Transverse colon (tissue), 4 donors: ENCODE results near the gene RCBTB1. TPM values are rescaled to one million over a fixed set of nuclear protein-coding genes. Genes with fewer than 3 reads are reported as not detected.
"Not testable (repeated sequence)": the region's sequence is repeated elsewhere in the genome, so short reads cannot be mapped to it uniquely, and the experiment has no call there.

Source experiments
- DNase-seq: peaks from one replicate; pipeline ENCODE4 v3.0.0-alpha.2; 2019
- H3K27ac ChIP-seq, 4 donors: fragments of 200-600 bp; sonication (generic); 2 replicates each; pipeline ENCODE4 v1.5.1; 2016 to 2018; ENCODE audit warnings: inconsistent platforms in 4 of 4
- H3K27me3 ChIP-seq: fragments of 200-600 bp; sonication (generic); 2 replicates; pipeline ENCODE4 v1.5.1; 2017; ENCODE audit warnings: inconsistent platforms
- H3K36me3 ChIP-seq, 4 donors: fragments of 200-600 bp; sonication (generic); 2 replicates each; pipeline ENCODE4 v1.5.1; 2017 to 2019; ENCODE audit warnings: inconsistent platforms in 4 of 4
- H3K4me1 ChIP-seq, 4 donors: fragments of 200-600 bp; sonication (generic); 2 replicates each; pipeline ENCODE4 v1.5.1; 2017 to 2020; ENCODE audit warnings: inconsistent platforms in 4 of 4
- H3K4me3 ChIP-seq, 4 donors: fragments of 200-600 bp; sonication (generic); 1 replicate in 1 of 4; 2 replicates in 3 of 4; pipeline versions ENCODE4 v1.5.1 to v1.6.1; 2017 to 2019; ENCODE audit warnings: inconsistent platforms in 4 of 4
- H3K9me3 ChIP-seq, 2 donors: fragments of 200-600 bp; sonication (generic); 2 replicates each; pipeline ENCODE4 v1.5.1; 2017 to 2019; ENCODE audit warnings: inconsistent platforms in 2 of 2
- EP300 ChIP-seq: sonication (generic); formaldehyde crosslinking; IDR thresholded peaks from one replicate; pipeline ENCODE4 v1.6.1; 2017; ENCODE audit warnings: antibody characterized with exemption, low read depth
- POLR2A ChIP-seq: fragments of 450-650 bp; IDR thresholded peaks from one replicate; pipeline ENCODE4 v1.6.1; 2016; ENCODE audit warnings: antibody characterized with exemption, mild to moderate bottlenecking, moderate library complexity
- POLR2AphosphoS5 ChIP-seq, 3 donors: sonication (generic); formaldehyde crosslinking; IDR thresholded peaks; one replicate each; pipeline ENCODE4 v1.6.1; 2016; ENCODE audit warnings: antibody characterized with exemption in 3 of 3
- WGBS, 2 donors: methylation state at CpG; one replicate each; pipeline ENCODE4 v1.1.5; 2018; ENCODE audit warnings: low coverage in 1 of 2; 5-methylcytosine and 5-hydroxymethylcytosine counted together
- in situ Hi-C, 4 donors: fragments of 200-750 bp; cut with MboI; loops; one replicate each; pipeline versions ENCODE4 v1.15.0 to v1.15.1; 2017; ENCODE audit warnings: low sequenced_read_pairs in 3 of 4, low pct_ligation_motif_present in 1 of 4, low pct_unique_long_range_greater_than_20kb in 1 of 4
- intact Hi-C: fragments of 100-400 bp; cut with DNase I; formaldehyde crosslinking; loops from one replicate; pipeline ENCODE4 v1.15.1; 2023; ENCODE audit warnings: low total_unique reads
- total RNA-seq, 4 donors: library from RNA; depleted of rRNA; stranded (reverse); fragments of >200 nt; gene quantifications; one replicate each; pipeline ENCODE4 v1.1.0, GENCODE V29; 2016
- TF ChIP-seq, protein P1 (sequence below), 5 experiments: fragments of 200-600 bp in 3 of 5; fragments of 450-650 bp in 2 of 5; sonication (generic) in 3 of 5; IDR thresholded peaks; 1 replicate in 2 of 5; 2 replicates in 3 of 5; pipeline ENCODE4 v1.5.1; 2016 to 2017; ENCODE audit warnings: antibody characterized with exemption in 5 of 5, inconsistent platforms in 3 of 5, mild to moderate bottlenecking in 2 of 5, moderate library complexity in 1 of 5

Gene RCBTB1
- total RNA-seq, 4 donors from 2014 or later = 4.9 to 10.4 (median 7.7) TPM

- WGBS, 2 donors = 96 to 97% methylated on average over 4 of the region's 4 CpGs
- Histone ChIP-seq H3K4me1 (no peaks in the 10 kb centered on the region), H3K9me3 (no peaks in the 10 kb centered on the region), H3K27ac (no peak overlapping the region), H3K36me3 (no peaks in the 10 kb centered on the region), H3K4me3 (no peak overlapping the region), H3K27me3 (no peaks in the 10 kb centered on the region)
- TF ChIP-seq POLR2A = no peak
- in situ Hi-C loops = no loop called here
- DNase-seq = no peak
- intact Hi-C loops = no loop called here
Observed at GRCh38 chr13:49566461-49566860, 18.9 kb downstream of the RCBTB1 start.

- H3K9me3 ChIP-seq, H3K4me1 ChIP-seq, H3K36me3 ChIP-seq, H3K27ac ChIP-seq, intact Hi-C loops, H3K4me3 ChIP-seq, DNase-seq, in situ Hi-C loops, H3K27me3 ChIP-seq: not testable (repeated sequence)
- WGBS, 2 donors = 87 to 90% methylated on average over 2 to 15 of the region's 25 CpGs
Observed at GRCh38 chr13:49565461-49565860, 19.9 kb downstream of the RCBTB1 start.

DNA sequence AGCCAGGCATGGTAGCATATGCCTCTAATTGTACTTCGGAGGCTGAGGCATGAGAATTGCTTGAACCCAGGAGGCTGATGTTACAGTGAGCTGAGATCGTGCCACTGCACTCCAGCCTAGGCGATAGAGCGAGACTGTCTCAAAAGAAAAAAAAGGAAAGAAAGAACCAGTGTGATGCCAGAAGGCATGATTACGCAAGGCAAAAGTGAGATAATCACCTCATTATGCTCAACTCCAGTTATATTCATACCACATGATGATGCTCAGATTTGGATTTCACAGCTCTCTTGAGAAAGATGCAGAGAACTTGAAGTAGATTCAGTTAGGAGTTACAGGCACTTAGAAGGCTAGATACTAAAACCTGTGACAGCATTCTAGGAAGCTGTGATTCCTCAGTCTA, 21.8 kb downstream of the RCBTB1 start:
- intact Hi-C loops = no loop called here
- Histone ChIP-seq H3K4me1 (peaks cover 0 to 4% (median 0%) of the 10 kb centered on the region in 4 donors), H3K27me3 (no peaks in the 10 kb centered on the region), H3K36me3 (peaks cover 0 to 12% (median 0%) of the 10 kb centered on the region in 4 donors), H3K27ac (no peak overlapping the region), H3K9me3 (no peaks in the 10 kb centered on the region), H3K4me3 (no peak overlapping the region)
- in situ Hi-C loops = no loop called here
- TF ChIP-seq POLR2AphosphoS5 (IDR thresholded peaks at IDR 0.05) = no peak
- TF ChIP-seq, protein P1, sequence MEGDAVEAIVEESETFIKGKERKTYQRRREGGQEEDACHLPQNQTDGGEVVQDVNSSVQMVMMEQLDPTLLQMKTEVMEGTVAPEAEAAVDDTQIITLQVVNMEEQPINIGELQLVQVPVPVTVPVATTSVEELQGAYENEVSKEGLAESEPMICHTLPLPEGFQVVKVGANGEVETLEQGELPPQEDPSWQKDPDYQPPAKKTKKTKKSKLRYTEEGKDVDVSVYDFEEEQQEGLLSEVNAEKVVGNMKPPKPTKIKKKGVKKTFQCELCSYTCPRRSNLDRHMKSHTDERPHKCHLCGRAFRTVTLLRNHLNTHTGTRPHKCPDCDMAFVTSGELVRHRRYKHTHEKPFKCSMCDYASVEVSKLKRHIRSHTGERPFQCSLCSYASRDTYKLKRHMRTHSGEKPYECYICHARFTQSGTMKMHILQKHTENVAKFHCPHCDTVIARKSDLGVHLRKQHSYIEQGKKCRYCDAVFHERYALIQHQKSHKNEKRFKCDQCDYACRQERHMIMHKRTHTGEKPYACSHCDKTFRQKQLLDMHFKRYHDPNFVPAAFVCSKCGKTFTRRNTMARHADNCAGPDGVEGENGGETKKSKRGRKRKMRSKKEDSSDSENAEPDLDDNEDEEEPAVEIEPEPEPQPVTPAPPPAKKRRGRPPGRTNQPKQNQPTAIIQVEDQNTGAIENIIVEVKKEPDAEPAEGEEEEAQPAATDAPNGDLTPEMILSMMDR (IDR thresholded peaks at IDR 0.05) = no peak
- WGBS, 2 donors = 89 to 93% methylated on average over 4 to 5 of the region's 5 CpGs
- no peak for DNase-seq

DNA sequence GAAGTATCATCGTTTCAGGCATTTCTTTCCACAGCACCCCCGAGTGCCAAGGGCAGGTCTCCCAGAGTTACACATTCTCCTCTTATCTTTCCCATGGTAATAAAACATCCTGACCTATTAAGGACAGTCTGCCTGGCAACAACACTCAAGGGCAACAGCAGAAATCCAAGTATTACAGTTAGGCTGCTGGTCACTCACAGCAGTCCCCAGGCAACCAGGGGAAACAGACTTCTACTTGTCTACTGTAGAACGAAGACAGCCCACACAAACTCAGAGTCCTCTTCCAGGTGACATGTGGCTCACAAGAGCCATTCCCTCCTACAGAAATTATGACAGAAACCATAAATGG, 24.3 kb downstream of the RCBTB1 start:
- peaks cover 0 to 4% (median 0%) of the 10 kb centered on the region in 4 donors for H3K4me1 ChIP-seq
- TF ChIP-seq EP300 = no peak
- TF ChIP-seq POLR2AphosphoS5 (IDR thresholded peaks at IDR 0.05) = no peak
- TF ChIP-seq, protein P1 (IDR thresholded peaks at IDR 0.05) = no peak
- no peak for TF ChIP-seq POLR2A
- H3K36me3 ChIP-seq = peaks cover 0 to 12% (median 0%) of the 10 kb centered on the region in 4 donors
- H3K9me3 ChIP-seq = no peaks in the 10 kb centered on the region
- H3K27ac ChIP-seq = no peak overlapping the region
- 37% methylated on average over 3 of the region's 3 CpGs for WGBS, 2 donors
- H3K27me3 ChIP-seq = no peaks in the 10 kb centered on the region
- in situ Hi-C loops = no loop called here
- intact Hi-C loops = no loop called here
- DNase-seq = no peak
- H3K4me3 ChIP-seq = no peak overlapping the region

GRCh38 chr13:49560270-49561061, 24.9 kb downstream of the RCBTB1 start:
- peaks cover 0 to 4% (median 0%) of the 10 kb centered on the region in 4 donors for H3K4me1 ChIP-seq
- no peaks in the 10 kb centered on the region for H3K9me3 ChIP-seq
- peak; percentile 15 for DNase-seq
- H3K27ac ChIP-seq = no peak overlapping the region
- in situ Hi-C loops = no loop called here
- H3K27me3 ChIP-seq = no peaks in the 10 kb centered on the region
- H3K36me3 ChIP-seq = peaks cover 0 to 12% (median 0%) of the 10 kb centered on the region in 4 donors
- TF ChIP-seq POLR2A = no peak
- TF ChIP-seq, protein P1 (IDR thresholded peaks at IDR 0.05) = peak in 1 of 5 experiments; percentile 8
- 32 to 49% methylated on average over 7 to 10 of the region's 10 CpGs for WGBS, 2 donors
- intact Hi-C loops = no loop called here
- H3K4me3 ChIP-seq = no peak overlapping the region
